H1 (cell line): ENCODE data around the gene CHFR. TPM values are rescaled to one million over a fixed set of nuclear protein-coding genes. Genes with fewer than 3 reads are reported as not detected.
"Not testable (repeated sequence)": the region's sequence is repeated elsewhere in the genome, so short reads cannot be mapped to it uniquely, and the experiment has no call there.

Experiments used
- CTCF ChIA-PET: fragments of 300-600 bp; sonication (Branson Sonifier 250); formaldehyde crosslinking; loops from one replicate; lab custom pipeline; 2021; ENCODE audit not compliant: partially characterized antibody; lab: Charles Lee
- POLR2A ChIA-PET: fragments of 300-600 bp; sonication (Branson Sonifier 250); formaldehyde crosslinking; loops from one replicate; lab custom pipeline; 2021; ENCODE audit warnings: inconsistent platforms; ENCODE audit not compliant: partially characterized antibody; lab: Charles Lee
- DNase-seq, 2 experiments: peaks; one replicate each; pipeline versions ENCODE4 v3.0.0 to v3.0.0-alpha.2; 2010 to 2022; ENCODE audit warnings: low spot score in 2 of 2, low read depth in 1 of 2, mixed read lengths in 1 of 2
- FAIRE-seq: peaks from 2 replicates; lab custom pipeline; 2011; peaks lifted over from hg19 to GRCh38; lab: Jason Lieb, UNC
- H2AFZ ChIP-seq: 2 replicates; pipeline ENCODE4 v1.8.1; 2012; ENCODE audit warnings: low read length, inconsistent platforms
- H2AK5ac ChIP-seq: 2 replicates; pipeline ENCODE4 v1.6.1; 2013; ENCODE audit warnings: low read depth, low read length
- H2BK120ac ChIP-seq: replicated peaks from 2 replicates; pipeline ENCODE3; 2013; ENCODE audit warnings: low read depth, low read length, inconsistent platforms
- H2BK12ac ChIP-seq: 2 replicates; pipeline ENCODE4 v1.6.1; 2013; ENCODE audit warnings: low read depth, low read length
- H2BK15ac ChIP-seq: 2 replicates; pipeline ENCODE4 v1.6.1; 2013; ENCODE audit warnings: low read length
- H2BK20ac ChIP-seq: 2 replicates; pipeline ENCODE4 v1.6.1; 2013; ENCODE audit warnings: low read length
- H2BK5ac ChIP-seq: 2 replicates; pipeline ENCODE4 v1.6.1; 2013; ENCODE audit warnings: low read depth, low read length
- H3K14ac ChIP-seq: 2 replicates; pipeline ENCODE4 v1.6.1; 2013; ENCODE audit warnings: inconsistent platforms; ENCODE audit not compliant: insufficient read length
- H3K18ac ChIP-seq: 2 replicates; pipeline ENCODE4 v1.6.1; 2013; ENCODE audit warnings: low read length; ENCODE audit errors: extremely low read depth
- H3K23ac ChIP-seq: 2 replicates; pipeline ENCODE4 v1.6.1; 2013; ENCODE audit warnings: inconsistent platforms; ENCODE audit not compliant: insufficient read length
- H3K23me2 ChIP-seq: 2 replicates; pipeline ENCODE4 v1.6.1; 2013; ENCODE audit warnings: low read depth, low read length
- H3K27ac ChIP-seq: 2 replicates; pipeline ENCODE4 v1.6.1; 2011; ENCODE audit warnings: low read depth, low read length, inconsistent platforms
- H3K27me3 ChIP-seq, 4 experiments: replicated peaks in 1 of 4; 1 replicate in 1 of 4; 2 replicates in 3 of 4; pipeline versions ENCODE4 v1.6.1 to v1.8.1; 2011 to 2013; ENCODE audit warnings: low read length in 3 of 4, mild to moderate bottlenecking in 3 of 4, inconsistent platforms in 2 of 4, mixed read lengths in 2 of 4, moderate library complexity in 1 of 4; ENCODE audit not compliant: control insufficient read depth in 3 of 4, insufficient read depth in 3 of 4; ENCODE audit errors: extremely low read depth in 1 of 4
- H3K36me3 ChIP-seq, 4 experiments: 2 replicates each; pipeline versions ENCODE4 v1.6.1 to v1.8.1; 2011 to 2013; ENCODE audit warnings: mild to moderate bottlenecking in 4 of 4, low read length in 3 of 4, moderate library complexity in 2 of 4, control low read depth in 1 of 4, inconsistent platforms in 1 of 4; ENCODE audit not compliant: insufficient read depth in 4 of 4, control insufficient read depth in 2 of 4
- H3K4ac ChIP-seq: replicated peaks from 2 replicates; pipeline ENCODE3; 2013; ENCODE audit warnings: low read length, low read depth, mixed read lengths, inconsistent platforms; ENCODE audit not compliant: insufficient read length
- H3K4me1 ChIP-seq, 4 experiments: replicated peaks in 1 of 4; 1 replicate in 1 of 4; 2 replicates in 3 of 4; pipeline versions ENCODE4 v1.6.1 to v1.8.1; 2011 to 2013; ENCODE audit warnings: low read length in 3 of 4, inconsistent platforms in 2 of 4, mixed read lengths in 1 of 4; ENCODE audit not compliant: insufficient read depth in 4 of 4, control insufficient read depth in 3 of 4
- H3K4me2 ChIP-seq, 2 experiments: 2 replicates each; pipeline versions ENCODE4 v1.6.1 to v1.8.1; 2011 to 2013; ENCODE audit warnings: low read depth in 2 of 2, low read length in 2 of 2, control low read depth in 1 of 2, inconsistent platforms in 1 of 2, mild to moderate bottlenecking in 1 of 2; ENCODE audit not compliant: insufficient read depth in 1 of 2
- H3K4me3 ChIP-seq, 4 experiments: fragments of 200-600, 300-600 bp in 1 of 4; sonication (generic), shearing (Covaris generic), sonication (Bioruptor Twin) in 1 of 4; 2 replicates each; pipeline versions ENCODE4 v1.5.1 to v1.8.1; 2011 to 2016; ENCODE audit warnings: low read length in 4 of 4, low read depth in 3 of 4, control low read depth in 2 of 4, inconsistent platforms in 2 of 4, mild to moderate bottlenecking in 2 of 4, mixed read lengths in 1 of 4, moderate library complexity in 1 of 4; ENCODE audit not compliant: insufficient read depth in 2 of 4; ENCODE audit errors: extremely low read depth in 1 of 4
- H3K56ac ChIP-seq: replicated peaks from 2 replicates; pipeline ENCODE3; 2013; ENCODE audit warnings: low read depth, mild to moderate bottlenecking, mixed read lengths, low read length, inconsistent platforms; ENCODE audit not compliant: insufficient read length
- H3K79me1 ChIP-seq: 2 replicates; pipeline ENCODE4 v1.6.1; 2013; ENCODE audit warnings: low read depth, low read length, control low read depth
- H3K79me2 ChIP-seq, 2 experiments: 2 replicates each; pipeline versions ENCODE4 v1.6.1 to v1.8.1; 2012 to 2013; ENCODE audit warnings: low read length in 2 of 2, mild to moderate bottlenecking in 2 of 2, inconsistent platforms in 1 of 2; ENCODE audit not compliant: insufficient read depth in 2 of 2, control insufficient read depth in 1 of 2
- H3K9ac ChIP-seq, 4 experiments: replicated peaks in 1 of 4; 1 replicate in 1 of 4; 2 replicates in 3 of 4; pipeline versions ENCODE4 v1.6.1 to v1.8.1; 2011 to 2013; ENCODE audit warnings: low read depth in 3 of 4, low read length in 3 of 4, control low read depth in 2 of 4, mild to moderate bottlenecking in 2 of 4, moderate library complexity in 2 of 4, inconsistent platforms in 1 of 4; ENCODE audit errors: extremely low read depth in 1 of 4
- H3K9me3 ChIP-seq, 2 experiments: 2 replicates each; pipeline versions ENCODE4 v1.6.1 to v1.8.1; 2012 to 2013; ENCODE audit warnings: mild to moderate bottlenecking in 2 of 2, moderate library complexity in 2 of 2, control low read depth in 1 of 2, inconsistent platforms in 1 of 2, low read depth in 1 of 2, low read length in 1 of 2, mixed read lengths in 1 of 2; ENCODE audit not compliant: insufficient read depth in 2 of 2
- H4K20me1 ChIP-seq, 2 experiments: replicated peaks in 1 of 2; 2 replicates each; pipeline versions ENCODE3 to v1.8.1; 2011 to 2013; ENCODE audit warnings: inconsistent platforms in 2 of 2, low read length in 2 of 2, mild to moderate bottlenecking in 1 of 2; ENCODE audit not compliant: insufficient read depth in 2 of 2, control insufficient read depth in 1 of 2
- H4K5ac ChIP-seq: 2 replicates; pipeline ENCODE4 v1.6.1; 2013; ENCODE audit warnings: low read length, low read depth, mixed read lengths, inconsistent platforms; ENCODE audit not compliant: insufficient read length
- H4K8ac ChIP-seq: 2 replicates; pipeline ENCODE4 v1.8.0; 2013; ENCODE audit warnings: mild to moderate bottlenecking, moderate library complexity, low read length, inconsistent platforms; ENCODE audit not compliant: insufficient read depth; ENCODE audit errors: extremely low read depth
- H4K91ac ChIP-seq: replicated peaks from 2 replicates; pipeline ENCODE3; 2013; ENCODE audit warnings: low read length, mixed read lengths, inconsistent platforms; ENCODE audit not compliant: insufficient read length
- WGBS, 2 experiments: shearing (Covaris generic) in 1 of 2; methylation state at CpG; one replicate each; pipeline versions ENCODE4 v1.1.6 to v1.1.7; 2013 to 2015; ENCODE audit warnings: low lambda C conversion rate in 2 of 2, mixed read lengths in 2 of 2, inconsistent platforms in 1 of 2, low coverage in 1 of 2, missing lambda C conversion rate in 1 of 2; ENCODE audit not compliant: insufficient replicate concordance in 2 of 2, insufficient coverage in 1 of 2, insufficient read length in 1 of 2; ENCODE audit errors: extremely low coverage in 1 of 2, missing lambda C conversion rate in 1 of 2; 5-methylcytosine and 5-hydroxymethylcytosine counted together
- polyA plus RNA-seq, 7 experiments: library from polyadenylated mRNA; depleted of rRNA in 3 of 7; stranded (reverse) in 5 of 7; unstranded in 2 of 7; fragments of >200 nt in 5 of 7; fragments of 200-250 nt in 2 of 7; gene quantifications; 1 replicate in 5 of 7; 2 replicates in 1 of 7; 4 replicates in 1 of 7; pipeline versions ENCODE4 v1.2.1 to v1.2.3, GENCODE V29; 2011 to 2013; ENCODE audit warnings: missing spikeins in 2 of 7, mixed read lengths in 2 of 7
- total RNA-seq: library from RNA; stranded (reverse); fragmentation: NEBNext Ultra II Directional; extraction: Animal tissue kit (Norgen Biotek cat#: 25700); gene quantifications from 2 replicates; pipeline ENCODE4 v1.2.1, GENCODE V29; 2021

The CHFR gene
- total and polyA plus RNA-seq, 2 of the 8 experiments (the other 6 are each of a cell fraction or from before 2014, with no cell fraction given), result 31.4 to 44.6 TPM

DNA sequence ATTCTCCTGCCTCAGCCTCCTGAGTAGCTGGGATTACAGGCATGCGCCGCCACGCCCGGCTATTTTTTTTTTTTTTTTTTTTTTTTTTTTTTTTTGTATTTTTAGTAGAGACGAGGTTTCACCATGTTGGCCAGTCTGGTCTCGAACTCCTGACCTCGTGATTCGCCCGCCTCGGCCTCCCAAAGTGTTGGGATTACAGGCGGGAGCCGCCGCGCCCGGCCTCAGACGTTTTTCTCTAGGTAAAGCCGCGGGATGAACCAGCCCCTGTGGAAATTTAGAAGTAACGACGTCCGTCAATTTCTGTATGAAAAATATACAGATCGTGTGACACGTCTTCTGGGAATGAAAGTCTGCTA is 20.4 kb upstream of the CHFR start:
- H3K23me2 ChIP-seq, H3K23ac ChIP-seq, H2BK20ac ChIP-seq, H4K5ac ChIP-seq, H3K14ac ChIP-seq, H4K91ac ChIP-seq, DNase-seq, H4K8ac ChIP-seq, H3K9me3 ChIP-seq, H2BK12ac ChIP-seq, H3K36me3 ChIP-seq, H3K79me2 ChIP-seq, H3K4ac ChIP-seq, H4K20me1 ChIP-seq, H2BK15ac ChIP-seq, H2BK5ac ChIP-seq, H2AK5ac ChIP-seq, H3K4me1 ChIP-seq, H3K79me1 ChIP-seq, H3K56ac ChIP-seq, H3K18ac ChIP-seq, H3K27ac ChIP-seq, H2BK120ac ChIP-seq, H3K27me3 ChIP-seq, FAIRE-seq: not testable (repeated sequence)
- 18% methylated on average over 17 of the region's 23 CpGs; no CpG with 5 or more reads in 1 of the 2 experiments for WGBS, 2 experiments
- H2AFZ ChIP-seq, result 0 out of 2 replicates have a peak overlapping the region, but pooled peaks have one; percentile 59
- ChIA-PET CTCF (interaction anchor here (1.8 kb wide), 1 partner anchor 15 kb away, joined by 4 read pairs; no protein-coding TSS in a partner anchor), POLR2A (interaction anchor here (1.0 to 2.1 kb wide), 6 partner anchors 8 to 79 kb away, joined by 3 to 8 read pairs (median 4); partner anchors contain the start of genes CHFR and GOLGA3)
- H3K4me2 ChIP-seq, result peak overlapping the region; percentile 84 to 99
- peak overlapping the region in 3 of 4 experiments; percentile 33 to 41 (median 34); a peak in 4 of 7 replicates for H3K9ac ChIP-seq
- H3K4me3 ChIP-seq, result peak overlapping the region; percentile 52 to 74 (median 66)
